Stimulated activated effector memory CD8-positive, alpha-beta T cell treated with anti-CD3 and anti-CD28 coated beads, Interleukin-12 subunit alpha, Interleukin-12 subunit beta, amount 100 ng/mL, for 72 hours (primary cell): ENCODE data around the gene STXBP4.

ENCODE experiments used
- ATAC-seq: fragments of 150-1000 bp; cut with Tn5 transposase; 2 replicates; pipeline ENCODE4 v1.10.0; 2021
- DNase-seq, 2 donors: peaks; one replicate each; pipeline ENCODE4 v3.0.0; 2021 to 2022; ENCODE audit warnings: low spot score in 2 of 2
- H3K27ac Mint-ChIP-seq: one replicate; pipeline ENCODE4 v1.8.0; 2022; ENCODE audit warnings: mild to moderate bottlenecking, mixed read lengths
- H3K36me3 Mint-ChIP-seq: one replicate; pipeline ENCODE4 v1.8.0; 2022; ENCODE audit warnings: mild to moderate bottlenecking, mixed read lengths
- H3K4me1 Mint-ChIP-seq: one replicate; pipeline ENCODE4 v1.8.0; 2022; ENCODE audit warnings: mixed read lengths
- H3K4me3 Mint-ChIP-seq: one replicate; pipeline ENCODE4 v1.8.0; 2022; ENCODE audit warnings: mild to moderate bottlenecking, mixed read lengths
- H3K9me3 Mint-ChIP-seq: one replicate; pipeline ENCODE4 v1.8.0; 2022; ENCODE audit warnings: mixed read lengths

The STXBP4 gene

GRCh38 chr17:55177159-55177854 is 208.7 kb downstream of the STXBP4 start:
- Mint-ChIP-seq H3K9me3 (peaks cover 8% of the 10 kb centered on the region), H3K4me1 (no peaks in the 10 kb centered on the region), H3K27ac (no peak overlapping the region), H3K36me3 (no peaks in the 10 kb centered on the region), H3K4me3 (no peak overlapping the region)
- ATAC-seq, result no peak
- no peak for DNase-seq

DNA sequence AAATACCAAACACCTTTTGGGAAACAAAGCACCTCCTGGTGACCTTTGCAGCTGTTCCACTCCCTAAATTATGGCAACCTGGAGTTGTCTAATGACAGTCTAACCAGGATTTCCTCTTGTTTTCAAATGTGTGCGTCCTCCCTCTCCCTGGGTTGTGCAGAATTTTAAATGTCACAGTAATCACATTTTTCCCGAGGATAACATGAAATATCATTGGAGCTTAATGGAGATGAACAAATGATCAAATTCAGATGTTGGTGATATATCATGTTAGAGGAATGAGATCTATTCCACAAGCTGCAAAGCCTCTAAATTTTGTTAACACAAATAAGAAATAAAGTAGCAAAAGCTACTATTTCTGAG is 209.3 kb downstream of the STXBP4 start:
- DNase-seq (no peak), ATAC-seq (no peak)
- H3K4me3 Mint-ChIP-seq, result no peak overlapping the region
- H3K27ac Mint-ChIP-seq, result no peak overlapping the region
- H3K9me3 Mint-ChIP-seq, result peaks cover 13% of the 10 kb centered on the region
- H3K4me1 Mint-ChIP-seq, result no peaks in the 10 kb centered on the region
- no peaks in the 10 kb centered on the region for H3K36me3 Mint-ChIP-seq

- Mint-ChIP-seq H3K9me3 (peaks cover 7% of the 10 kb centered on the region), H3K4me3 (no peak overlapping the region), H3K4me1 (no peaks in the 10 kb centered on the region), H3K36me3 (no peaks in the 10 kb centered on the region), H3K27ac (no peak overlapping the region)
- DNase-seq, result no peak
- no peak for ATAC-seq
Observed at GRCh38 chr17:55186937-55187770, 218.6 kb downstream of the STXBP4 start.

DNA sequence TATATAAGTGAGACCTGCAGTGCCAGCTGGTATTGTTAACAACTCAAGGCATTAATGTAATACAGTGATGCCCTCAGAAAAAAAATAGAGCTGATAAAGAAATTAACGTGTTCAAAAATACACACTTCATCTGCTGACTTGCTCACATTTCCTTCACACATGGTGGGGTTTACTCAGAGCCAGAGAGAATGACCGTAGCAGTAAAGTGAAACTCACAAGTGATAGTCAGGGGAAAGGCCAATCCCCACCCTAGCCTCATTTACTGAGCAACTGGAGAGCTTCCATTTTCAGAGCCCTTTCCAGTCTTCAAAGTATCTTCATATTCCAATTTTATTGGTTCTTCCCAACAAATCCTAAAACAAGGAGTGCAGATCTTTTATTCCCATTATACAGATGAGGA is 222.2 kb downstream of the STXBP4 start:
- ATAC-seq, result peak; percentile 67
- no peak overlapping the region for H3K27ac Mint-ChIP-seq
- DNase-seq, result no peak
- no peak overlapping the region for H3K4me3 Mint-ChIP-seq
- H3K9me3 Mint-ChIP-seq, result no peaks in the 10 kb centered on the region
- no peaks in the 10 kb centered on the region for H3K36me3 Mint-ChIP-seq
- H3K4me1 Mint-ChIP-seq, result no peaks in the 10 kb centered on the region

DNA sequence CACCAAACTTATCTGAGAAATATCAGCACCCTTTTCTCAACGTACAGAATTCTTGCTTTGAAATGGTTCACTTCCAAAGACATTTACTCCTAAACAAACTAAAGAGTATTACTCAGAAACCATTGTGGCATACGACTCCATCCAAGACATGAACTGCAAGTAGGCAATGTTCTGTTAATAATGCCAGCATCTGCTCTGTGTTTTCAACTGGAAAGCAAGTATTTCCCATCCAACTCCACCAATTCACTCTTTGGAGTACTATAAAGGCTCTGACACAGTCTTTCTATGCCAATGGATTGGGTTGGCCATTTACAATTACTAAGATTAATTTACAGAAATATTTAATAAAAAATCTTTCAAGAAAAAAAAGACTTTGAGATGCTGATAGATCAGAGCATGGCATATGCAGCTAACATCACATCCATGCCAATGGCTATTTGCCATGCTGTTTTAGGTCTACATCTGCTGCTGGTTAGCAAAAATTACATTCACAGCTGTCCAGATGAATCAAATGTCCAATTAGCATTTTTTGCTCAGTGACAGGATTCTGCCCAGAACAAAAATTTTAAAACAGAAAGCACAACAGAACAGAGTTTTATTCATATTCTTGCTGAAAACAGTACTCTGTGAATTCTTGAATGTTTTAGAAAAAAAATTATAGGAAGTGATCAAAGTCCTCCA is 230.3 kb downstream of the STXBP4 start:
- DNase-seq, result no peak
- H3K36me3 Mint-ChIP-seq, result no peaks in the 10 kb centered on the region
- H3K9me3 Mint-ChIP-seq, result peaks cover under 1% of the 10 kb centered on the region
- no peak overlapping the region for H3K4me3 Mint-ChIP-seq
- no peak overlapping the region for H3K27ac Mint-ChIP-seq
- ATAC-seq, result no peak
- no peaks in the 10 kb centered on the region for H3K4me1 Mint-ChIP-seq

- ATAC-seq, result no peak
Observed at GRCh38 chr17:55200904-55201303, 232.3 kb downstream of the STXBP4 start.

GRCh38 chr17:55201308-55201932 is 232.9 kb downstream of the STXBP4 start:
- ATAC-seq, result no peak
- H3K36me3 Mint-ChIP-seq, result no peaks in the 10 kb centered on the region
- H3K9me3 Mint-ChIP-seq, result peaks cover 5% of the 10 kb centered on the region
- no peak for DNase-seq
- no peak overlapping the region for H3K4me3 Mint-ChIP-seq
- no peaks in the 10 kb centered on the region for H3K4me1 Mint-ChIP-seq
- H3K27ac Mint-ChIP-seq, result no peak overlapping the region

More at GRCh38 chr17:55200904-55201303, 232.3 kb downstream of the STXBP4 start:
- DNase-seq, result no peak
- H3K4me3 Mint-ChIP-seq, result no peak overlapping the region
- no peaks in the 10 kb centered on the region for H3K36me3 Mint-ChIP-seq
- H3K4me1 Mint-ChIP-seq, result no peaks in the 10 kb centered on the region
- no peak overlapping the region for H3K27ac Mint-ChIP-seq
- H3K9me3 Mint-ChIP-seq, result peaks cover 5% of the 10 kb centered on the region

DNA sequence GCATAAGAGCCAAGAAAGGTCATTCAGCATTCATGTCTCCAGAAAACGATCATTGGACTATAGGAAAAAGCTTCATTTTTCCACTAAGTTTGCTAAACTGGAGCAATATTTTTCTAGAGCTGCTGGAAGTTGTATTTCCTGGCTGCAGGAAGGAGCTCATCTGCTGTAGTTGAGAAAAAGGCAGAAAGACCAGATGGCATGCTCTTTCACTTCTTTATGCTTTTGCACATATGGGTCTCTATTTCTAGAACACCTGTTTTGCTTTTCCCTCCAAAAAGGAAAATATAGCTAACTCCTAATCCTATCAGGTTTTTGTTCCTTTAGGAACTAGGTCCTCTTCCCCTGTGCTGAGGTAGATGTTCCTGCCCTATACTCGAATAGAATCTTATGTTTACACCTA is 234.3 kb downstream of the STXBP4 start:
- ATAC-seq (no peak), DNase-seq (no peak)
- Mint-ChIP-seq H3K4me1 (no peaks in the 10 kb centered on the region), H3K27ac (no peak overlapping the region), H3K36me3 (no peaks in the 10 kb centered on the region), H3K9me3 (peaks cover 5% of the 10 kb centered on the region), H3K4me3 (no peak overlapping the region)

GRCh38 chr17:55208078-55208812 is 239.7 kb downstream of the STXBP4 start:
- ATAC-seq, result no peak
- Mint-ChIP-seq H3K9me3 (peaks cover 5% of the 10 kb centered on the region), H3K27ac (no peak overlapping the region), H3K36me3 (no peaks in the 10 kb centered on the region), H3K4me1 (peaks cover 5% of the 10 kb centered on the region), H3K4me3 (no peak overlapping the region)
- no peak for DNase-seq

- Mint-ChIP-seq H3K36me3 (no peaks in the 10 kb centered on the region), H3K9me3 (no peaks in the 10 kb centered on the region), H3K4me1 (peaks cover 5% of the 10 kb centered on the region), H3K27ac (no peak overlapping the region), H3K4me3 (no peak overlapping the region)
- DNase-seq (no peak), ATAC-seq (no peak)
Observed at GRCh38 chr17:55210292-55210691, 241.7 kb downstream of the STXBP4 start.

DNA sequence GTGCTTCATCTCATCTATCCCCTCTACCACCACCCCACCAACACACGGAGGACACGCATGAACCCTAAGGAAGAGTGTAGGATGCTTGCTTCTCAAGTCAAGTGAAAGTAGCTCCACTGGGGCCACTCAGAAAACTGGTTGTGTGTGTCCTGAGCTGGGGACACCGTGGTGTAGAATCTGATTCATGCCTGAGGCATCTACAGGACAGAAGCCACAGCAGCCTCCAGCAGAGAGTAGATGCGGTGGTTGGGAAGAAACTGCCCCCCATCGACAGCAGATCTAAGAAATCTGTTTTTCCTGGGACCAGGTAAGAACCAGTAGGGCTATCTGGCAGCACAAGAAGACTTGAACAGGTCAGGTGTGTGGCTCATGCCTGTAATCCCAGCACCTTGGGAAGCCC is 244.3 kb downstream of the STXBP4 start:
- ATAC-seq (no peak), DNase-seq (no peak)
- Mint-ChIP-seq H3K36me3 (no peaks in the 10 kb centered on the region), H3K4me1 (peaks cover 5% of the 10 kb centered on the region), H3K27ac (no peak overlapping the region), H3K4me3 (no peak overlapping the region), H3K9me3 (no peaks in the 10 kb centered on the region)

GRCh38 chr17:55215711-55216110 is 247.1 kb downstream of the STXBP4 start:
- no peaks in the 10 kb centered on the region for H3K4me1 Mint-ChIP-seq
- H3K4me3 Mint-ChIP-seq, result no peak overlapping the region
- no peaks in the 10 kb centered on the region for H3K9me3 Mint-ChIP-seq
- H3K27ac Mint-ChIP-seq, result no peak overlapping the region
- no peak for ATAC-seq
- no peak for DNase-seq
- no peaks in the 10 kb centered on the region for H3K36me3 Mint-ChIP-seq

GRCh38 chr17:55216888-55217287 is 248.3 kb downstream of the STXBP4 start:
- H3K27ac Mint-ChIP-seq, result no peak overlapping the region
- H3K9me3 Mint-ChIP-seq, result no peaks in the 10 kb centered on the region
- ATAC-seq (no peak), DNase-seq (no peak)
- no peak overlapping the region for H3K4me3 Mint-ChIP-seq
- H3K36me3 Mint-ChIP-seq, result no peaks in the 10 kb centered on the region
- no peaks in the 10 kb centered on the region for H3K4me1 Mint-ChIP-seq

DNA sequence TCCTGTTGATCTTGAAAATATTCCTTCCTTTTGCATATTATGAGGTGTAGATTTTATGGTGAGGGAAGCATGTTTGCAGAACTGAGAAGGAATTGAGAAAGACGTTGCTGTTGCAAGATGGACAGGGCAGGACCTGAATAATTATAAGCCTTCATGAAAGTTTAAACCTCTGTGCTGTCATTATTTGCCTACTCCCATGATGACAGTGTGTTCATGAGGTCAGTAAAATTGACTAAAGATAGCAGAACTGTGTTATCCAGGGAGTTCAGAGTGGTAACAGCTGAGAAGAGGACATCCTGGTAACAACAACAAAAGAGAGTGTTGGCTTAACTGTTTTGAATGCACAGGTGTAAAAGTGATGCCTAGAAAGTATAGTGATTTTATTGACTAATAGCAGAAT is 250.9 kb downstream of the STXBP4 start:
- Mint-ChIP-seq H3K9me3 (no peaks in the 10 kb centered on the region), H3K4me1 (no peaks in the 10 kb centered on the region), H3K27ac (no peak overlapping the region), H3K36me3 (no peaks in the 10 kb centered on the region), H3K4me3 (no peak overlapping the region)
- ATAC-seq (no peak), DNase-seq (no peak)

GRCh38 chr17:55219934-55220333 is 251.4 kb downstream of the STXBP4 start:
- ATAC-seq (no peak), DNase-seq (no peak)
- H3K9me3 Mint-ChIP-seq, result no peaks in the 10 kb centered on the region
- no peak overlapping the region for H3K4me3 Mint-ChIP-seq
- H3K4me1 Mint-ChIP-seq, result no peaks in the 10 kb centered on the region
- no peak overlapping the region for H3K27ac Mint-ChIP-seq
- no peaks in the 10 kb centered on the region for H3K36me3 Mint-ChIP-seq
